H1 (cell line): Measurements from ENCODE around the gene COX19. TPM values are rescaled to one million over a fixed set of nuclear protein-coding genes. Genes with fewer than 3 reads are reported as not detected.

Source experiments
- ASH2L ChIP-seq: fragments of 200-600, 300-600 bp; sonication (generic); IDR thresholded peaks from one replicate; pipeline ENCODE4 v1.7.1; 2017; ENCODE audit warnings: low read length
- BACH1 ChIP-seq: IDR thresholded peaks from 2 replicates; pipeline ENCODE4 v1.6.1; 2012; ENCODE audit warnings: low read length, improper control_type of control experiment
- BCL11A ChIP-seq, 2 experiments: IDR thresholded peaks; one replicate each; pipeline ENCODE4 v1.6.1; 2011; ENCODE audit warnings: low read depth in 2 of 2, low read length in 2 of 2, mild to moderate bottlenecking in 2 of 2
- CEBPB ChIP-seq: IDR thresholded peaks from 2 replicates; pipeline ENCODE4 v1.6.1; 2012; ENCODE audit warnings: low read depth, low read length
- CHD7 ChIP-seq: fragments of 300-600 bp; sonication (generic); IDR thresholded peaks from 2 replicates; pipeline ENCODE4 v1.7.1; 2012; ENCODE audit warnings: low read length, moderate library complexity, mild to moderate bottlenecking, inconsistent platforms; ENCODE audit not compliant: insufficient replicate concordance
- CTBP2 ChIP-seq: IDR thresholded peaks from 2 replicates; pipeline ENCODE4 v1.7.0; 2011; ENCODE audit warnings: borderline replicate concordance, mild to moderate bottlenecking, moderate library complexity, mixed read lengths, low read length; ENCODE audit not compliant: insufficient read depth, insufficient read length
- HDAC6 ChIP-seq: IDR thresholded peaks from one replicate; pipeline ENCODE4 v1.7.1; 2012; ENCODE audit warnings: low read depth, mild to moderate bottlenecking, inconsistent platforms, low read length, moderate library complexity
- JUND ChIP-seq: IDR thresholded peaks from 2 replicates; pipeline ENCODE4 v1.6.1; 2011; ENCODE audit warnings: mild to moderate bottlenecking, improper control_type of control experiment, low read length
- SIN3A ChIP-seq, 2 experiments: IDR thresholded peaks in 1 of 2; conservative IDR thresholded peaks in 1 of 2; 2 replicates each; pipeline ENCODE4 v1.6.1; 2011 to 2012; ENCODE audit warnings: low read length in 2 of 2, improper control_type of control experiment in 1 of 2, low read depth in 1 of 2, mild to moderate bottlenecking in 1 of 2
- TAF7 ChIP-seq: optimal IDR thresholded peaks from 2 replicates; pipeline ENCODE3; 2011; ENCODE audit warnings: low read depth, mild to moderate bottlenecking, inconsistent platforms, low read length, moderate library complexity, borderline replicate concordance
- TBP ChIP-seq: IDR thresholded peaks from 2 replicates; pipeline ENCODE4 v1.6.1; 2011; ENCODE audit warnings: low read depth, low read length, improper control_type of control experiment
- polyA plus RNA-seq, 7 experiments: library from polyadenylated mRNA; depleted of rRNA in 3 of 7; stranded (reverse) in 5 of 7; unstranded in 2 of 7; fragments of >200 nt in 5 of 7; fragments of 200-250 nt in 2 of 7; gene quantifications; 1 replicate in 5 of 7; 2 replicates in 1 of 7; 4 replicates in 1 of 7; pipeline versions ENCODE4 v1.2.1 to v1.2.3, GENCODE V29; 2011 to 2013; ENCODE audit warnings: missing spikeins in 2 of 7, mixed read lengths in 2 of 7
- total RNA-seq: library from RNA; stranded (reverse); fragmentation: NEBNext Ultra II Directional; extraction: Animal tissue kit (Norgen Biotek cat#: 25700); gene quantifications from 2 replicates; pipeline ENCODE4 v1.2.1, GENCODE V29; 2021

Gene COX19
- total and polyA plus RNA-seq, 2 of the 8 experiments (the other 6 are each of a cell fraction or from before 2014, with no cell fraction given), result 3.9 to 7.9 TPM

- TF ChIP-seq CHD7, result no peak
- no peak for TF ChIP-seq ASH2L
- no peak for TF ChIP-seq TAF7
- no peak for TF ChIP-seq SIN3A (conservative IDR thresholded peaks at IDR 0.05 in 1 of 2, IDR thresholded peaks at IDR 0.05 in 1 of 2; ENCODE audit: low read depth in 1 of 2, low read length in 2 of 2)
- no peak for TF ChIP-seq BCL11A (IDR thresholded peaks at IDR 0.05; ENCODE audit: low read depth in 2 of 2, low read length in 2 of 2)
- TF ChIP-seq HDAC6, result no peak
- no peak for TF ChIP-seq CEBPB
- no peak for TF ChIP-seq CTBP2
- TF ChIP-seq BACH1, result no peak
- no peak for TF ChIP-seq TBP
- TF ChIP-seq JUND, result no peak
- TF ChIP-seq, all 59 proteins: peak for 0
Observed at GRCh38 chr7:919114-919442, 56.3 kb downstream of the COX19 start (continued).
